ENCODE results near the gene MT2A. TPM values are rescaled to one million over a fixed set of nuclear protein-coding genes. Genes with fewer than 3 reads are reported as not detected.

MT2A gene
- total and polyA plus RNA-seq, 10 of the 15 experiments (the other 5 are each of a cell fraction or from before 2014, with no cell fraction given): 7.3 to 271 (median 53.5) TPM

GRCh38 chr16:56569971-56570370 is 38.4 kb upstream of the MT2A start:
- Histone ChIP-seq H3K4me1 (ENCODE audit: control insufficient read depth, insufficient read depth, low read length) (no peaks in the 10 kb centered on the region), H3K9me3 (replicated peaks; ENCODE audit: control insufficient read depth, insufficient read depth, low read length) (no peaks in the 10 kb centered on the region), H2AFZ (ENCODE audit: control insufficient read depth, low read depth, low read length) (no peak overlapping the region), H3K4me2 (ENCODE audit: control insufficient read depth, insufficient read depth) (no peak overlapping the region), H3K36me3 (ENCODE audit: control insufficient read depth in 2 of 2, insufficient read depth in 2 of 2, low read length in 1 of 2) (no peaks in the 10 kb centered on the region), H3K27me3 (replicated peaks in 1 of 2; ENCODE audit: control insufficient read depth in 2 of 2, insufficient read depth in 2 of 2, low read length in 1 of 2) (peaks cover 0 to 3% of the 10 kb centered on the region in 2 experiments; a peak in 2 of 4 replicates), H3K9ac (ENCODE audit: control insufficient read depth, insufficient read depth, low read length) (no peak overlapping the region), H4K20me1 (ENCODE audit: control insufficient read depth, insufficient read depth) (no peaks in the 10 kb centered on the region), H3K4me3 (no peak overlapping the region), H3K27ac (ENCODE audit: control insufficient read depth, insufficient read depth) (no peak overlapping the region), H3K79me2 (ENCODE audit: control insufficient read depth, insufficient read depth, low read length) (no peaks in the 10 kb centered on the region)
- no peak for ATAC-seq
- in situ Hi-C loops (cut with MboI): no loop called here
- BruUV-seq (replicated peaks): no TSS peak
- FAIRE-seq: no peak
- SMC1A ChIA-PET (ENCODE audit: uncharacterized antibody, unreplicated experiment): no interaction called here
- no peak for DNase-seq (ENCODE audit: low read depth, low spot score)
- intact Hi-C loops (cut with micrococcal nuclease; ENCODE audit: unreplicated experiment): no loop called here
- RAD21 ChIA-PET (ENCODE audit: unreplicated experiment): interaction anchor here (1.2 kb wide), 1 partner anchor 132 kb away, joined by 4 read pairs; no protein-coding TSS in a partner anchor
- 0% methylated on average over 1 of the region's 1 CpG for WGBS (ENCODE audit: insufficient coverage, insufficient replicate concordance, low lambda C conversion rate, missing lambda C conversion rate)
- POLR2A ChIA-PET: no interaction called here
- CTCF ChIA-PET: interaction anchor here (0.6 to 1.8 kb wide), 3 partner anchors 31 to 428 kb away, joined by 4 read pairs; no protein-coding TSS in a partner anchor
- TF ChIP-seq NFYA (IDR thresholded peaks at IDR 0.05; ENCODE audit: borderline replicate concordance, low read depth, low read length) (no peak), ATF3 (IDR thresholded peaks at IDR 0.05; ENCODE audit: borderline replicate concordance, extremely low read depth, low read depth, low read length) (no peak), CUX1 (IDR thresholded peaks at IDR 0.05; ENCODE audit: insufficient replicate concordance, low read depth, low read length) (no peak), E4F1 (IDR thresholded peaks at IDR 0.05; ENCODE audit: borderline replicate concordance, partially characterized antibody) (no peak), ELK1 (IDR thresholded peaks at IDR 0.05; ENCODE audit: low read depth, low read length) (no peak), ZBTB4 (CRISPR knock-in tag; IDR thresholded peaks at IDR 0.05) (no peak), MEF2A (IDR thresholded peaks at IDR 0.05; ENCODE audit: insufficient read depth, low read depth, low read length) (no peak), JUND (IDR thresholded peaks at IDR 0.05; ENCODE audit: low read depth, low read length) (no peak), RB1 (IDR thresholded peaks at IDR 0.05; ENCODE audit: borderline replicate concordance) (no peak), HDAC2 (IDR thresholded peaks at IDR 0.05) (no peak), RAD51 (IDR thresholded peaks at IDR 0.05) (no peak)

Measured in GM12878 (cell line).